Tibial artery (tissue), 4 donors: Measurements from ENCODE around the gene HSPB1.
A peak's percentile ranks its signal among the peaks of the same experiment; 100 is the strongest.

ENCODE experiments used
- DNase-seq, 2 donors: peaks; one replicate each; pipeline ENCODE4 v3.0.0-alpha.2; 2019
- H3K27ac ChIP-seq, 2 donors: fragments of 200-600 bp; sonication (generic) in 1 of 2; 1 replicate in 1 of 2; 2 replicates in 1 of 2; pipeline ENCODE4 v1.5.1; 2018 to 2019; ENCODE audit warnings: mild to moderate bottlenecking in 1 of 2
- H3K27me3 ChIP-seq, 2 donors: fragments of 200-600 bp; sonication (generic) in 1 of 2; one replicate each; pipeline versions ENCODE4 v1.5.1 to v1.6.0; 2016 to 2019
- H3K36me3 ChIP-seq, 3 donors: fragments of 200-600 bp; sonication (generic) in 2 of 3; one replicate each; pipeline ENCODE4 v1.5.1; 2016 to 2019; ENCODE audit warnings: mild to moderate bottlenecking in 2 of 3
- H3K4me1 ChIP-seq, 4 donors: fragments of 200-600 bp; sonication (generic) in 2 of 4; 1 replicate in 3 of 4; 2 replicates in 1 of 4; pipeline ENCODE4 v1.5.1; 2016 to 2019
- H3K4me3 ChIP-seq, 2 donors: fragments of 200-600 bp; sonication (generic) in 1 of 2; 1 replicate in 1 of 2; 2 replicates in 1 of 2; pipeline ENCODE4 v1.5.1; 2018 to 2019; ENCODE audit warnings: mild to moderate bottlenecking in 2 of 2
- H3K9me3 ChIP-seq, 3 donors: fragments of 200-600 bp; sonication (generic) in 1 of 3; one replicate each; pipeline ENCODE4 v1.5.1; 2016 to 2019
- CTCF ChIP-seq, 2 experiments: fragments of 200-600 bp in 1 of 2; fragments of 450-650 bp in 1 of 2; IDR thresholded peaks; one replicate each; pipeline ENCODE4 v1.5.1; 2017 to 2019; ENCODE audit warnings: antibody characterized with exemption in 2 of 2, mild to moderate bottlenecking in 1 of 2, moderate library complexity in 1 of 2
- intact Hi-C: fragments of 100-400 bp; cut with DNase I; formaldehyde crosslinking; loops from one replicate; pipeline ENCODE4 v1.15.0; 2023; ENCODE audit warnings: low total_unique reads

The HSPB1 gene

DNA sequence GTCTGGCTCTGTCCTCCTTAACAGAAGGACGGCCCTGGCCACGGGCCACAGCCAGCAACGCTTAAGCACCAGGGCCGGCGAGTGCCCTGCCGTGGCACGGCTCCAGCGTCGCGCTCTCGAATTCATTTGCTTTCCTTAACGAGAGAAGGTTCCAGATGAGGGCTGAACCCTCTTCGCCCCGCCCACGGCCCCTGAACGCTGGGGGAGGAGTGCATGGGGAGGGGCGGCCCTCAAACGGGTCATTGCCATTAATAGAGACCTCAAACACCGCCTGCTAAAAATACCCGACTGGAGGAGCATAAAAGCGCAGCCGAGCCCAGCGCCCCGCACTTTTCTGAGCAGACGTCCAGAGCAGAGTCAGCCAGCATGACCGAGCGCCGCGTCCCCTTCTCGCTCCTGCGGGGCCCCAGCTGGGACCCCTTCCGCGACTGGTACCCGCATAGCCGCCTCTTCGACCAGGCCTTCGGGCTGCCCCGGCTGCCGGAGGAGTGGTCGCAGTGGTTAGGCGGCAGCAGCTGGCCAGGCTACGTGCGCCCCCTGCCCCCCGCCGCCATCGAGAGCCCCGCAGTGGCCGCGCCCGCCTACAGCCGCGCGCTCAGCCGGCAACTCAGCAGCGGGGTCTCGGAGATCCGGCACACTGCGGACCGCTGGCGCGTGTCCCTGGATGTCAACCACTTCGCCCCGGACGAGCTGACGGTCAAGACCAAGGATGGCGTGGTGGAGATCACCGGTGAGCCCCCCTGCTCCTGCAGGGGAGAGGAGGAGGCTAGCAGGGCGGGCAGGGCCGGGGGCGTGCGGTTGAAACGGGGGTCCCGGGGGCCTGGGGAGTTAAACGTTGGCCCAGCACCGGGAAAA lies at the start of gene HSPB1:
TSS of gene HSPB1 (plus strand) at position 327 of the 855 bp plus-strand sequence. CDS start at position 367, 40 bp downstream.
- DNase-seq: peak; percentile 97 to 99
- TF ChIP-seq CTCF (IDR thresholded peaks at IDR 0.05): peak in 1 of 2 experiments; percentile 21
- Histone ChIP-seq H3K4me3 (peak within 1 kb of the TSS; percentile 97 to 99), H3K9me3 (no peaks in the 10 kb centered on the region), H3K27me3 (no peaks in the 10 kb centered on the region), H3K36me3 (peaks cover 11 to 14% (median 12%) of the 10 kb centered on the region in 3 donors), H3K27ac (peak within 1 kb of the TSS; percentile 100), H3K4me1 (peaks cover 0 to 69% (median 43%) of the 10 kb centered on the region in 4 donors)
- intact Hi-C loops: no loop called here

- intact Hi-C loops: no loop called here
- Histone ChIP-seq H3K4me1 (peaks cover 0 to 3% (median 3%) of the 10 kb centered on the region in 4 donors), H3K27me3 (peaks cover 0 to 34% of the 10 kb centered on the region in 2 donors), H3K9me3 (no peaks in the 10 kb centered on the region), H3K27ac (no peak overlapping the region), H3K4me3 (no peak overlapping the region), H3K36me3 (no peaks in the 10 kb centered on the region)
- no peak for TF ChIP-seq CTCF (IDR thresholded peaks at IDR 0.05)
- DNase-seq: no peak
Measured at GRCh38 chr7:76254781-76255180, 47.7 kb upstream of the HSPB1 start.

DNA sequence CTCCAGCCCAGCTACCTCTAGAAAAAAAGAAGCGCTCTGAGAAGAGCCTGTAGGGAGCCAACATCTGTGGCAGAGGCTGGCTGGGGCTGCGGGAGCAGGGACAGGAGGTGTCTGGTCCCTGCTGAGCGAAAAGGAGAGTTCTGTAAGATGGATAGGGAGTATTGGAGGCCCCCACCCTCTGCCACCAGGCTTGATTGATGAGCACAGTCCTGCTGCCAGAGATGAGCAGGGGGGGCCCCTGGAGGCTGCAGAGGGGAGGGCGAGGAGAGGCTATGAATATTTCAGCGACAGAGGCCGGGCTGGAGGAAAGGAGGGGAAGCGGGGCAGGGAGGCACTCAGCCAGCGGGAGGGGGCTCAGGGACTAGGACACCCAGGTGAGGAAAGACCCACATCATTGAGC lies 44.5 kb upstream of the HSPB1 start:
- no peak for TF ChIP-seq CTCF (IDR thresholded peaks at IDR 0.05)
- Histone ChIP-seq H3K4me1 (peaks cover 0 to 9% (median 8%) of the 10 kb centered on the region in 4 donors), H3K36me3 (no peaks in the 10 kb centered on the region), H3K27me3 (peaks cover 0 to 59% of the 10 kb centered on the region in 2 donors), H3K4me3 (no peak overlapping the region), H3K9me3 (no peaks in the 10 kb centered on the region), H3K27ac (no peak overlapping the region)
- intact Hi-C loops: no loop called here
- no peak for DNase-seq

- no peak overlapping the region for H3K27ac ChIP-seq
- no peak for DNase-seq
- peak overlapping the region in 1 of 2 donors; percentile 30 for H3K4me3 ChIP-seq
- H3K27me3 ChIP-seq: peaks cover 0 to 62% of the 10 kb centered on the region in 2 donors
- H3K36me3 ChIP-seq: no peaks in the 10 kb centered on the region
- no peak for TF ChIP-seq CTCF (IDR thresholded peaks at IDR 0.05)
- intact Hi-C loops: no loop called here
- no peaks in the 10 kb centered on the region for H3K9me3 ChIP-seq
- H3K4me1 ChIP-seq: peaks cover 0 to 9% (median 8%) of the 10 kb centered on the region in 4 donors
Measured at GRCh38 chr7:76259124-76260093, 43.1 kb upstream of the HSPB1 start.

DNA sequence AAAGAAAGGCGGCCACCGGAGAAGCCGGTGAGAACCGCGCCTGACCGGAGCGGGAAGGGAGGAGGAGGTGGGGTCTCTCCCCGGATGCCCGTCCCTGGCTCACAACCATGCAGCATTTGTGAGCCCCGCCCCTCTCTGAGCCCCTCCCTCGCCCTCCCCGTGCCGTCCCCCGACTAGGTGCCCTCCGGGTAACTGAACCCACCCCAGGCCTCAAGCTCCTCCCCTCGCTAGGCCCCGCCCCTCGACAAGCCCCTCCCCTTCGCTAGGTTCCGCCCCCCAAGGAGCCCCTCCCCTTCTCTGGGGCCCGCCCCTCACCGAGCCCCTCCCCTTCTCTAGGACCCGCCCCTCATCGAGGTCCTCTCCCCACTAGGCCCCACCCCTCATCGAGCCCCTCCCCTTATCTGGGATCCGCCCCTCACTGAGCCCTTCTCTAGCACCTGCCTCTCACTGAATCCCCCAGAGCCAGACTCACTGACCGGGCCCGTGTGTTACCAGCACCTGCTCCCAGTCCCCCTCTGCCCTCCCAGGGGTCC lies 42.2 kb upstream of the HSPB1 start:
- no peak for DNase-seq
- Histone ChIP-seq H3K4me3 (peak overlapping the region in 1 of 2 donors; percentile 30), H3K9me3 (no peaks in the 10 kb centered on the region), H3K27ac (no peak overlapping the region), H3K27me3 (peaks cover 0 to 58% of the 10 kb centered on the region in 2 donors), H3K36me3 (no peaks in the 10 kb centered on the region), H3K4me1 (peaks cover 0 to 9% (median 8%) of the 10 kb centered on the region in 4 donors)
- intact Hi-C loops: no loop called here
- no peak for TF ChIP-seq CTCF (IDR thresholded peaks at IDR 0.05)
